B cell (primary cell): Measurements from ENCODE around the gene TCF7L1. TPM values are rescaled to one million over a fixed set of nuclear protein-coding genes. Genes with fewer than 3 reads are reported as not detected.
"Not testable (repeated sequence)": the region's sequence is repeated elsewhere in the genome, so short reads cannot be mapped to it uniquely, and the experiment has no call there.

Experiments used
- ATAC-seq: fragments of 200-7000 bp; cut with Tn5 transposase; one replicate; pipeline ENCODE4 v1.10.0; 2021; ENCODE audit warnings: low read depth, mild to moderate bottlenecking, moderate number of reproducible peaks, moderate library complexity
- CTCF ChIA-PET: fragments of 350-600 bp; sonication (Branson Sonifier 250); formaldehyde crosslinking; loops from one replicate; lab custom pipeline; 2021; ENCODE audit warnings: antibody characterized with exemption, inconsistent platforms; lab: Charles Lee
- POLR2A ChIA-PET: fragments of 350-600 bp; sonication (Branson Sonifier 250); formaldehyde crosslinking; loops from one replicate; lab custom pipeline; 2021; ENCODE audit warnings: antibody characterized with exemption; lab: Charles Lee
- DNase-seq: peaks from one replicate; pipeline ENCODE4 v3.0.0; 2013
- H2AFZ ChIP-seq: 2 replicates; pipeline ENCODE4 v1.6.1; 2012; ENCODE audit warnings: mild to moderate bottlenecking, low read depth, low read length; ENCODE audit not compliant: insufficient read depth, poor library complexity, severe bottlenecking
- H3K27ac ChIP-seq, 2 donors: 1 replicate in 1 of 2; 2 replicates in 1 of 2; pipeline ENCODE4 v1.5.1; 2012 to 2013; ENCODE audit warnings: low read length in 2 of 2, mild to moderate bottlenecking in 2 of 2, moderate library complexity in 1 of 2
- H3K27me3 ChIP-seq, 4 experiments: fragments of 200-600 bp in 1 of 4; sonication (generic) in 1 of 4; replicated peaks in 1 of 4; 1 replicate in 2 of 4; 2 replicates in 2 of 4; pipeline versions ENCODE4 v1.6.1 to v1.7.0; 2013 to 2016; ENCODE audit warnings: low read length in 3 of 4, mild to moderate bottlenecking in 2 of 4, mixed read lengths in 1 of 4, moderate library complexity in 1 of 4; ENCODE audit not compliant: insufficient read depth in 4 of 4, control insufficient read depth in 3 of 4; ENCODE audit errors: control extremely low read depth in 1 of 4
- H3K36me3 ChIP-seq, 2 experiments: replicated peaks in 1 of 2; 1 replicate in 1 of 2; 2 replicates in 1 of 2; pipeline versions ENCODE4 v1.6.1 to v1.7.1; 2013; ENCODE audit warnings: low read length in 1 of 2; ENCODE audit not compliant: insufficient read depth in 2 of 2, control insufficient read depth in 1 of 2; ENCODE audit errors: control extremely low read depth in 1 of 2, extremely low read depth in 1 of 2
- H3K4me1 ChIP-seq, 2 donors: fragments of 200-600 bp in 1 of 2; sonication (generic) in 1 of 2; 1 replicate in 1 of 2; 2 replicates in 1 of 2; pipeline versions ENCODE4 v1.5.1 to v1.6.1; 2013 to 2017; ENCODE audit warnings: low read length in 2 of 2; ENCODE audit not compliant: control insufficient read depth in 2 of 2, insufficient read depth in 2 of 2
- H3K4me2 ChIP-seq: replicated peaks from 2 replicates; pipeline ENCODE3; 2012; ENCODE audit warnings: mild to moderate bottlenecking, low read depth, low read length; ENCODE audit not compliant: poor library complexity, severe bottlenecking
- H3K4me3 ChIP-seq, 5 experiments: fragments of 200-600 bp in 1 of 5; sonication (generic) in 1 of 5; 1 replicate in 3 of 5; 2 replicates in 2 of 5; pipeline versions ENCODE4 v1.5.1 to v1.7.0; 2011 to 2016; ENCODE audit warnings: low read length in 4 of 5, mild to moderate bottlenecking in 4 of 5, low read depth in 2 of 5, control low read depth in 1 of 5, moderate library complexity in 1 of 5; ENCODE audit not compliant: insufficient read depth in 1 of 5; ENCODE audit errors: control extremely low read depth in 1 of 5, extremely low read depth in 1 of 5
- H3K79me2 ChIP-seq: fragments of 200-600 bp; sonication (generic); one replicate; pipeline ENCODE4 v1.6.0; 2016; ENCODE audit warnings: low read length; ENCODE audit not compliant: control insufficient read depth, insufficient read depth
- H3K9ac ChIP-seq: fragments of 200-600 bp; sonication (generic); 2 replicates; pipeline ENCODE4 v1.6.1; 2017; ENCODE audit warnings: mild to moderate bottlenecking, low read length, moderate library complexity
- H3K9me3 ChIP-seq, 3 donors: one replicate each; pipeline versions ENCODE4 v1.6.1 to v1.7.1; 2013; ENCODE audit warnings: low read length in 2 of 3; ENCODE audit not compliant: control insufficient read depth in 2 of 3, insufficient read depth in 1 of 3; ENCODE audit errors: control extremely low read depth in 1 of 3
- H4K20me1 ChIP-seq: 2 replicates; pipeline ENCODE4 v1.6.0; 2012; ENCODE audit warnings: mild to moderate bottlenecking, low read length; ENCODE audit not compliant: insufficient read depth, control insufficient read depth, poor library complexity, severe bottlenecking
- H3K27ac Mint-ChIP-seq: one replicate; pipeline ENCODE4 v1.8.0; 2021; ENCODE audit warnings: mixed read lengths
- H3K27me3 Mint-ChIP-seq: one replicate; pipeline ENCODE4 v1.8.0; 2021; ENCODE audit warnings: mixed read lengths
- H3K4me1 Mint-ChIP-seq: one replicate; pipeline ENCODE4 v1.8.0; 2021; ENCODE audit warnings: mixed read lengths
- H3K4me3 Mint-ChIP-seq: one replicate; pipeline ENCODE4 v1.8.0; 2021; ENCODE audit warnings: mixed read lengths
- H3K9me3 Mint-ChIP-seq: one replicate; pipeline ENCODE4 v1.8.0; 2022; ENCODE audit warnings: mixed read lengths; ENCODE audit not compliant: insufficient read depth
- EZH2 ChIP-seq: IDR thresholded peaks from 2 replicates; pipeline ENCODE4 v1.6.1; 2012; ENCODE audit warnings: borderline replicate concordance, low read depth, mild to moderate bottlenecking, moderate library complexity, low read length; ENCODE audit not compliant: insufficient read depth, poor library complexity, severe bottlenecking
- WGBS: methylation state at CpG from one replicate; pipeline ENCODE4 v1.1.5; 2013; ENCODE audit warnings: missing lambda C conversion rate; ENCODE audit not compliant: insufficient coverage; 5-methylcytosine and 5-hydroxymethylcytosine counted together
- intact Hi-C: fragments of 100-400 bp; cut with micrococcal nuclease; formaldehyde crosslinking; loops from one replicate; pipeline ENCODE4 v1.10.0; 2022
- polyA plus RNA-seq: library from polyadenylated mRNA; depleted of rRNA; stranded (reverse); fragments of >200 nt; gene quantifications from 2 replicates; pipeline ENCODE4 v1.2.3, GENCODE V29; 2012
- total RNA-seq, 2 donors: library from RNA; stranded (reverse); fragments of 120-200 nt in 1 of 2; gene quantifications; 1 replicate in 1 of 2; 2 replicates in 1 of 2; pipeline versions ENCODE4 v1.2.3 to v1.2.4, GENCODE V29; 2013 to 2022
- TF ChIP-seq, protein P1 (sequence below): fragments of 200-600 bp; IDR thresholded peaks from one replicate; pipeline ENCODE4 v1.8.0; 2022; ENCODE audit warnings: antibody characterized with exemption, mild to moderate bottlenecking

Gene TCF7L1
- total and polyA plus RNA-seq, 2 donors (not counting 1 experiment from before 2014, with no cell fraction given) = 0.67 to 0.81 TPM

DNA sequence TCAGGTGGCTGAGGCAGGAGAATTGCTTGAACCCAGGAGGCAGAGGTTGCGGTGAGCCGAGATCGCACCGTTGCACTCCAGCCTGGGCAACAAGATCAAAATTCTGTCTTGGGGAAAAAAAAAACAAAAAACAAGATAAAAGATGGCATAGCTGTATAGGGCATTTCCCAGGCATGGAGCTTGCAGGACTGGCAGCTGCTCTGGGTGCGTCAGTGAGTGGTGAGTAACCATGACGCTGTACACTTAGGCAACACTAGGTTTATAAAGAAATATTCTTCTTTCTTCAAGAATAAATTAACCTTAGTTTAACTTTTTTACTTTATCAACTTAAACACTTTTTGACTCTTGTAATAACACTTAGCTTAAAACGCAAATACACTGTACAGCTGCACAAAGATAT is 179.2 kb downstream of the TCF7L1 start:
- 100% methylated on average over 4 of the region's 7 CpGs for WGBS
- no peak overlapping the region for H3K27ac Mint-ChIP-seq
- Histone ChIP-seq H3K27ac (no peak overlapping the region), H3K79me2 (no peaks in the 10 kb centered on the region), H2AFZ (no peak overlapping the region), H3K9ac (no peak overlapping the region), H3K4me2 (no peak overlapping the region), H3K36me3 (peaks cover 0 to 26% of the 10 kb centered on the region in 2 experiments), H3K4me1 (peaks cover 21% of the 10 kb centered on the region in 2 donors), H3K4me3 (no peak overlapping the region), H4K20me1 (peaks cover 8% of the 10 kb centered on the region), H3K9me3 (no peaks in the 10 kb centered on the region), H3K27me3 (no peaks in the 10 kb centered on the region)
- TF ChIP-seq EZH2 = no peak
- TF ChIP-seq, protein P1, sequence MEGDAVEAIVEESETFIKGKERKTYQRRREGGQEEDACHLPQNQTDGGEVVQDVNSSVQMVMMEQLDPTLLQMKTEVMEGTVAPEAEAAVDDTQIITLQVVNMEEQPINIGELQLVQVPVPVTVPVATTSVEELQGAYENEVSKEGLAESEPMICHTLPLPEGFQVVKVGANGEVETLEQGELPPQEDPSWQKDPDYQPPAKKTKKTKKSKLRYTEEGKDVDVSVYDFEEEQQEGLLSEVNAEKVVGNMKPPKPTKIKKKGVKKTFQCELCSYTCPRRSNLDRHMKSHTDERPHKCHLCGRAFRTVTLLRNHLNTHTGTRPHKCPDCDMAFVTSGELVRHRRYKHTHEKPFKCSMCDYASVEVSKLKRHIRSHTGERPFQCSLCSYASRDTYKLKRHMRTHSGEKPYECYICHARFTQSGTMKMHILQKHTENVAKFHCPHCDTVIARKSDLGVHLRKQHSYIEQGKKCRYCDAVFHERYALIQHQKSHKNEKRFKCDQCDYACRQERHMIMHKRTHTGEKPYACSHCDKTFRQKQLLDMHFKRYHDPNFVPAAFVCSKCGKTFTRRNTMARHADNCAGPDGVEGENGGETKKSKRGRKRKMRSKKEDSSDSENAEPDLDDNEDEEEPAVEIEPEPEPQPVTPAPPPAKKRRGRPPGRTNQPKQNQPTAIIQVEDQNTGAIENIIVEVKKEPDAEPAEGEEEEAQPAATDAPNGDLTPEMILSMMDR = no peak
- ChIA-PET POLR2A (interaction anchor here (0.7 kb wide), 1 partner anchor 531 kb away, joined by 3 read pairs; no protein-coding TSS in a partner anchor), CTCF (interaction anchor here (2.7 kb wide), 1 partner anchor 12 kb away, joined by 12 read pairs; no protein-coding TSS in a partner anchor)
- no peak for ATAC-seq
- peaks cover 31% of the 10 kb centered on the region for H3K4me1 Mint-ChIP-seq
- no peaks in the 10 kb centered on the region for H3K27me3 Mint-ChIP-seq
- DNase-seq = no peak
- intact Hi-C loops = no loop called here
- H3K4me3 Mint-ChIP-seq = no peak overlapping the region
- no peaks in the 10 kb centered on the region for H3K9me3 Mint-ChIP-seq

DNA sequence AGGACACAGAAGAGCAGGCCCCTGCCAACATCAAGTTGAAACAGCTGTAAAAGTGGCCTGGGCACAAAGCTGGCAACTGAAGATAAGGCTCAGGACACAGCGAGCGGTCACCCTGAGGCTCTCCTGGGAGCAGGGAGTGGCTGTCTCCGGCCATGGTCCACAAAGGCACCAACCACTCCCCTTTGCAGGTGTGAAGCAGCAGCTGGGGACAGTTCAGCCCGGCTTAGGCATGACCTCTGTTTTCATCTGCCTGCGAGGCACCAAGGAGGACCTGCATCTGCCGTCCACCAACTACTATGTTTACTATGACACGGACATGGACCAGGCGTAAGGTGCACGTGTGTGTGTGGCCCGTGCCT is 181.7 kb downstream of the TCF7L1 start:
- H2AFZ ChIP-seq = no peak overlapping the region
- no peak overlapping the region for H3K9ac ChIP-seq
- intact Hi-C loops = no loop called here
- peaks cover 17% of the 10 kb centered on the region for H3K79me2 ChIP-seq
- H3K9me3 ChIP-seq = no peaks in the 10 kb centered on the region
- no peak overlapping the region for H3K4me3 Mint-ChIP-seq
- no peaks in the 10 kb centered on the region for H3K27me3 ChIP-seq
- no peak overlapping the region for H3K4me3 ChIP-seq
- peaks cover 27% of the 10 kb centered on the region for H3K4me1 Mint-ChIP-seq
- ChIA-PET POLR2A (no interaction called here), CTCF (no interaction called here)
- H3K4me1 ChIP-seq = peaks cover 6 to 11% of the 10 kb centered on the region in 2 donors
- H3K27ac ChIP-seq = no peak overlapping the region
- H3K27me3 Mint-ChIP-seq = no peaks in the 10 kb centered on the region
- H3K27ac Mint-ChIP-seq = no peak overlapping the region
- H3K36me3 ChIP-seq = peaks cover 0 to 43% of the 10 kb centered on the region in 2 experiments
- H3K9me3 Mint-ChIP-seq = no peaks in the 10 kb centered on the region
- ATAC-seq = no peak
- no peak overlapping the region for H3K4me2 ChIP-seq
- H4K20me1 ChIP-seq = peaks cover 25% of the 10 kb centered on the region
- 100% methylated on average over 6 of the region's 10 CpGs for WGBS
- DNase-seq = no peak
- TF ChIP-seq, protein P1 = no peak
- no peak for TF ChIP-seq EZH2

- WGBS = no CpG with 5 or more reads among the region's 5 CpGs
- H3K4me1 ChIP-seq, H3K4me3 ChIP-seq, H3K9me3 ChIP-seq, CTCF ChIA-PET, ATAC-seq, DNase-seq, H3K9ac ChIP-seq, H3K27me3 Mint-ChIP-seq, H3K4me2 ChIP-seq, POLR2A ChIA-PET, H3K9me3 Mint-ChIP-seq, H2AFZ ChIP-seq, H3K4me3 Mint-ChIP-seq, H3K27ac Mint-ChIP-seq, H3K27me3 ChIP-seq, intact Hi-C loops, H3K27ac ChIP-seq: not testable (repeated sequence)
- H4K20me1 ChIP-seq = peaks cover 36% of the 10 kb centered on the region
- peaks cover 0 to 54% of the 10 kb centered on the region in 2 experiments for H3K36me3 ChIP-seq
- peaks cover 28% of the 10 kb centered on the region for H3K79me2 ChIP-seq
- H3K4me1 Mint-ChIP-seq = peaks cover 28% of the 10 kb centered on the region
Measured at GRCh38 chr2:85315921-85316320, 182.7 kb downstream of the TCF7L1 start.
